Mammary epithelial cell (primary cell): ENCODE data around the gene DPP3.

Experiments
- CTCF ChIP-seq, 2 donors: IDR thresholded peaks in 1 of 2; conservative IDR thresholded peaks in 1 of 2; 2 replicates each; pipeline ENCODE4 v1.5.1; 2011 to 2012; ENCODE audit warnings: inconsistent platforms in 2 of 2, low read length in 2 of 2, mild to moderate bottlenecking in 2 of 2, control low read depth in 1 of 2, low read depth in 1 of 2; ENCODE audit not compliant: insufficient read depth in 1 of 2; ENCODE audit errors: extremely low read depth in 1 of 2
- EZH2 ChIP-seq: IDR thresholded peaks from 2 replicates; pipeline ENCODE4 v1.6.1; 2012; ENCODE audit warnings: low read length, inconsistent platforms, borderline replicate concordance

DNA sequence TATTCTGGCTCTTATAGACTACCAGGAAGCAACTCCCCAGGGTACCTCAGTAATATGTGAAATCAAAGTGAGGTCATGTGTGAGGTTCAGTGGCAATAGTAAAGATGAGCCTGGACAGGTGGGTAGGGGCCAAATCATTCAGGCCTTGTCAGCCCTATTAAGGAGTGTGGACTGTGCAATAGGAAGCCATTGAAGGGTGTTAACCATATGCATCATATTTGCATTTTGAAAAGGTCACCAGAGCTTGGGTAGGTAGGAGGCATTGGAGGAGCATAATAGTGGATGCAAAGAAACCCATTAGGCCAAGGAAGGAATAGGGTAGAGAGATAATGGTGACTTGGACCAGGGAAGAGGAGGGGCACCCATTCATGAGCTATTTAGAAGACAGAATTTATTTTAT, 33.2 kb upstream of the DPP3 start:
- no peak for TF ChIP-seq CTCF (conservative IDR thresholded peaks at IDR 0.05 in 1 of 2, IDR thresholded peaks at IDR 0.05 in 1 of 2; ENCODE audit: extremely low read depth in 1 of 2, insufficient read depth in 1 of 2, low read depth in 1 of 2, low read length in 2 of 2)
- TF ChIP-seq EZH2: no peak
